H1 (cell line): ENCODE results near the gene C1orf50. TPM values are rescaled to one million over a fixed set of nuclear protein-coding genes. Genes with fewer than 3 reads are reported as not detected.

Source experiments
- CTCF ChIA-PET: fragments of 300-600 bp; sonication (Branson Sonifier 250); formaldehyde crosslinking; loops from one replicate; lab custom pipeline; 2021; ENCODE audit not compliant: partially characterized antibody; lab: Charles Lee
- POLR2A ChIA-PET: fragments of 300-600 bp; sonication (Branson Sonifier 250); formaldehyde crosslinking; loops from one replicate; lab custom pipeline; 2021; ENCODE audit warnings: inconsistent platforms; ENCODE audit not compliant: partially characterized antibody; lab: Charles Lee
- DNase-seq, 2 experiments: peaks; one replicate each; pipeline versions ENCODE4 v3.0.0 to v3.0.0-alpha.2; 2010 to 2022; ENCODE audit warnings: low spot score in 2 of 2, low read depth in 1 of 2, mixed read lengths in 1 of 2
- FAIRE-seq: peaks from 2 replicates; lab custom pipeline; 2011; peaks lifted over from hg19 to GRCh38; lab: Jason Lieb, UNC
- H2AFZ ChIP-seq: 2 replicates; pipeline ENCODE4 v1.8.1; 2012; ENCODE audit warnings: low read length, inconsistent platforms
- H2AK5ac ChIP-seq: 2 replicates; pipeline ENCODE4 v1.6.1; 2013; ENCODE audit warnings: low read depth, low read length
- H2BK120ac ChIP-seq: replicated peaks from 2 replicates; pipeline ENCODE3; 2013; ENCODE audit warnings: low read depth, low read length, inconsistent platforms
- H2BK12ac ChIP-seq: 2 replicates; pipeline ENCODE4 v1.6.1; 2013; ENCODE audit warnings: low read depth, low read length
- H2BK15ac ChIP-seq: 2 replicates; pipeline ENCODE4 v1.6.1; 2013; ENCODE audit warnings: low read length
- H2BK20ac ChIP-seq: 2 replicates; pipeline ENCODE4 v1.6.1; 2013; ENCODE audit warnings: low read length
- H2BK5ac ChIP-seq: 2 replicates; pipeline ENCODE4 v1.6.1; 2013; ENCODE audit warnings: low read depth, low read length
- H3K14ac ChIP-seq: 2 replicates; pipeline ENCODE4 v1.6.1; 2013; ENCODE audit warnings: inconsistent platforms; ENCODE audit not compliant: insufficient read length
- H3K18ac ChIP-seq: 2 replicates; pipeline ENCODE4 v1.6.1; 2013; ENCODE audit warnings: low read length; ENCODE audit errors: extremely low read depth
- H3K23ac ChIP-seq: 2 replicates; pipeline ENCODE4 v1.6.1; 2013; ENCODE audit warnings: inconsistent platforms; ENCODE audit not compliant: insufficient read length
- H3K23me2 ChIP-seq: 2 replicates; pipeline ENCODE4 v1.6.1; 2013; ENCODE audit warnings: low read depth, low read length
- H3K27ac ChIP-seq: 2 replicates; pipeline ENCODE4 v1.6.1; 2011; ENCODE audit warnings: low read depth, low read length, inconsistent platforms
- H3K27me3 ChIP-seq, 4 experiments: replicated peaks in 1 of 4; 1 replicate in 1 of 4; 2 replicates in 3 of 4; pipeline versions ENCODE4 v1.6.1 to v1.8.1; 2011 to 2013; ENCODE audit warnings: low read length in 3 of 4, mild to moderate bottlenecking in 3 of 4, inconsistent platforms in 2 of 4, mixed read lengths in 2 of 4, moderate library complexity in 1 of 4; ENCODE audit not compliant: control insufficient read depth in 3 of 4, insufficient read depth in 3 of 4; ENCODE audit errors: extremely low read depth in 1 of 4
- H3K36me3 ChIP-seq, 4 experiments: 2 replicates each; pipeline versions ENCODE4 v1.6.1 to v1.8.1; 2011 to 2013; ENCODE audit warnings: mild to moderate bottlenecking in 4 of 4, low read length in 3 of 4, moderate library complexity in 2 of 4, control low read depth in 1 of 4, inconsistent platforms in 1 of 4; ENCODE audit not compliant: insufficient read depth in 4 of 4, control insufficient read depth in 2 of 4
- H3K4ac ChIP-seq: replicated peaks from 2 replicates; pipeline ENCODE3; 2013; ENCODE audit warnings: low read length, low read depth, mixed read lengths, inconsistent platforms; ENCODE audit not compliant: insufficient read length
- H3K4me1 ChIP-seq, 4 experiments: replicated peaks in 1 of 4; 1 replicate in 1 of 4; 2 replicates in 3 of 4; pipeline versions ENCODE4 v1.6.1 to v1.8.1; 2011 to 2013; ENCODE audit warnings: low read length in 3 of 4, inconsistent platforms in 2 of 4, mixed read lengths in 1 of 4; ENCODE audit not compliant: insufficient read depth in 4 of 4, control insufficient read depth in 3 of 4
- H3K4me2 ChIP-seq, 2 experiments: 2 replicates each; pipeline versions ENCODE4 v1.6.1 to v1.8.1; 2011 to 2013; ENCODE audit warnings: low read depth in 2 of 2, low read length in 2 of 2, control low read depth in 1 of 2, inconsistent platforms in 1 of 2, mild to moderate bottlenecking in 1 of 2; ENCODE audit not compliant: insufficient read depth in 1 of 2
- H3K4me3 ChIP-seq, 4 experiments: fragments of 200-600, 300-600 bp in 1 of 4; sonication (generic), shearing (Covaris generic), sonication (Bioruptor Twin) in 1 of 4; 2 replicates each; pipeline versions ENCODE4 v1.5.1 to v1.8.1; 2011 to 2016; ENCODE audit warnings: low read length in 4 of 4, low read depth in 3 of 4, control low read depth in 2 of 4, inconsistent platforms in 2 of 4, mild to moderate bottlenecking in 2 of 4, mixed read lengths in 1 of 4, moderate library complexity in 1 of 4; ENCODE audit not compliant: insufficient read depth in 2 of 4; ENCODE audit errors: extremely low read depth in 1 of 4
- H3K56ac ChIP-seq: replicated peaks from 2 replicates; pipeline ENCODE3; 2013; ENCODE audit warnings: low read depth, mild to moderate bottlenecking, mixed read lengths, low read length, inconsistent platforms; ENCODE audit not compliant: insufficient read length
- H3K79me1 ChIP-seq: 2 replicates; pipeline ENCODE4 v1.6.1; 2013; ENCODE audit warnings: low read depth, low read length, control low read depth
- H3K79me2 ChIP-seq, 2 experiments: 2 replicates each; pipeline versions ENCODE4 v1.6.1 to v1.8.1; 2012 to 2013; ENCODE audit warnings: low read length in 2 of 2, mild to moderate bottlenecking in 2 of 2, inconsistent platforms in 1 of 2; ENCODE audit not compliant: insufficient read depth in 2 of 2, control insufficient read depth in 1 of 2
- H3K9ac ChIP-seq, 4 experiments: replicated peaks in 1 of 4; 1 replicate in 1 of 4; 2 replicates in 3 of 4; pipeline versions ENCODE4 v1.6.1 to v1.8.1; 2011 to 2013; ENCODE audit warnings: low read depth in 3 of 4, low read length in 3 of 4, control low read depth in 2 of 4, mild to moderate bottlenecking in 2 of 4, moderate library complexity in 2 of 4, inconsistent platforms in 1 of 4; ENCODE audit errors: extremely low read depth in 1 of 4
- H3K9me3 ChIP-seq, 2 experiments: 2 replicates each; pipeline versions ENCODE4 v1.6.1 to v1.8.1; 2012 to 2013; ENCODE audit warnings: mild to moderate bottlenecking in 2 of 2, moderate library complexity in 2 of 2, control low read depth in 1 of 2, inconsistent platforms in 1 of 2, low read depth in 1 of 2, low read length in 1 of 2, mixed read lengths in 1 of 2; ENCODE audit not compliant: insufficient read depth in 2 of 2
- H4K20me1 ChIP-seq, 2 experiments: replicated peaks in 1 of 2; 2 replicates each; pipeline versions ENCODE3 to v1.8.1; 2011 to 2013; ENCODE audit warnings: inconsistent platforms in 2 of 2, low read length in 2 of 2, mild to moderate bottlenecking in 1 of 2; ENCODE audit not compliant: insufficient read depth in 2 of 2, control insufficient read depth in 1 of 2
- H4K5ac ChIP-seq: 2 replicates; pipeline ENCODE4 v1.6.1; 2013; ENCODE audit warnings: low read length, low read depth, mixed read lengths, inconsistent platforms; ENCODE audit not compliant: insufficient read length
- H4K8ac ChIP-seq: 2 replicates; pipeline ENCODE4 v1.8.0; 2013; ENCODE audit warnings: mild to moderate bottlenecking, moderate library complexity, low read length, inconsistent platforms; ENCODE audit not compliant: insufficient read depth; ENCODE audit errors: extremely low read depth
- H4K91ac ChIP-seq: replicated peaks from 2 replicates; pipeline ENCODE3; 2013; ENCODE audit warnings: low read length, mixed read lengths, inconsistent platforms; ENCODE audit not compliant: insufficient read length
- CREB1 ChIP-seq: IDR thresholded peaks from 2 replicates; pipeline ENCODE4 v1.6.1; 2012; ENCODE audit warnings: inconsistent platforms
- POLR2AphosphoS5 ChIP-seq: IDR thresholded peaks from 2 replicates; pipeline ENCODE4 v1.6.1; 2011; ENCODE audit warnings: low read depth, low read length
- RBBP5 ChIP-seq: IDR thresholded peaks from 2 replicates; pipeline ENCODE4 v1.7.1; 2012; ENCODE audit warnings: low read depth, mild to moderate bottlenecking, inconsistent platforms, low read length, moderate library complexity, borderline replicate concordance
- ZNF274 ChIP-seq: IDR thresholded peaks from 2 replicates; pipeline ENCODE4 v1.7.0; 2012; ENCODE audit warnings: low read length, borderline replicate concordance; ENCODE audit errors: extremely low read depth
- WGBS, 2 experiments: shearing (Covaris generic) in 1 of 2; methylation state at CpG; one replicate each; pipeline versions ENCODE4 v1.1.6 to v1.1.7; 2013 to 2015; ENCODE audit warnings: low lambda C conversion rate in 2 of 2, mixed read lengths in 2 of 2, inconsistent platforms in 1 of 2, low coverage in 1 of 2, missing lambda C conversion rate in 1 of 2; ENCODE audit not compliant: insufficient replicate concordance in 2 of 2, insufficient coverage in 1 of 2, insufficient read length in 1 of 2; ENCODE audit errors: extremely low coverage in 1 of 2, missing lambda C conversion rate in 1 of 2; 5-methylcytosine and 5-hydroxymethylcytosine counted together
- polyA plus RNA-seq, 7 experiments: library from polyadenylated mRNA; depleted of rRNA in 3 of 7; stranded (reverse) in 5 of 7; unstranded in 2 of 7; fragments of >200 nt in 5 of 7; fragments of 200-250 nt in 2 of 7; gene quantifications; 1 replicate in 5 of 7; 2 replicates in 1 of 7; 4 replicates in 1 of 7; pipeline versions ENCODE4 v1.2.1 to v1.2.3, GENCODE V29; 2011 to 2013; ENCODE audit warnings: missing spikeins in 2 of 7, mixed read lengths in 2 of 7
- total RNA-seq: library from RNA; stranded (reverse); fragmentation: NEBNext Ultra II Directional; extraction: Animal tissue kit (Norgen Biotek cat#: 25700); gene quantifications from 2 replicates; pipeline ENCODE4 v1.2.1, GENCODE V29; 2021

C1orf50 gene
- total and polyA plus RNA-seq, 2 of the 8 experiments (the other 6 are each of a cell fraction or from before 2014, with no cell fraction given): 3.2 to 7.1 TPM

GRCh38 chr1:42786097-42786496, 19.0 kb downstream of the C1orf50 start:
- H3K9me3 ChIP-seq: no peaks in the 10 kb centered on the region
- H3K4me2 ChIP-seq: no peak overlapping the region
- FAIRE-seq (no peak), DNase-seq (no peak)
- no peak overlapping the region for H3K4ac ChIP-seq
- no peak overlapping the region for H3K18ac ChIP-seq
- no peak overlapping the region for H2BK120ac ChIP-seq
- no peak overlapping the region for H2BK5ac ChIP-seq
- H2BK15ac ChIP-seq: no peak overlapping the region
- H2BK12ac ChIP-seq: no peak overlapping the region
- H3K27me3 ChIP-seq: no peaks in the 10 kb centered on the region
- peaks cover 0 to 8% (median under 1%) of the 10 kb centered on the region in 4 experiments; a peak in 2 of 7 replicates for H3K4me1 ChIP-seq
- H3K14ac ChIP-seq: no peak overlapping the region
- no peak overlapping the region for H3K27ac ChIP-seq
- 89% methylated on average over 5 of the region's 5 CpGs; no CpG with 5 or more reads in 1 of the 2 experiments for WGBS, 2 experiments
- no peak overlapping the region for H4K91ac ChIP-seq
- H2BK20ac ChIP-seq: no peak overlapping the region
- no peak overlapping the region for H4K8ac ChIP-seq
- no peak overlapping the region for H3K4me3 ChIP-seq
- CTCF ChIA-PET: interaction anchor here (0.6 to 1.3 kb wide), 2 partner anchors 13 to 137 kb away, joined by 3 read pairs; no protein-coding TSS in a partner anchor
- no peak overlapping the region for H4K5ac ChIP-seq
- H3K79me1 ChIP-seq: no peaks in the 10 kb centered on the region
- H3K23me2 ChIP-seq: no peaks in the 10 kb centered on the region
- no peak overlapping the region for H3K9ac ChIP-seq
- H3K79me2 ChIP-seq: no peaks in the 10 kb centered on the region
- H3K23ac ChIP-seq: no peak overlapping the region
- POLR2A ChIA-PET: interaction anchor here (1.2 kb wide), 1 partner anchor 14 kb away, joined by 3 read pairs; no protein-coding TSS in a partner anchor
- H2AFZ ChIP-seq: no peak overlapping the region
- no peak overlapping the region for H3K56ac ChIP-seq
- no peak overlapping the region for H2AK5ac ChIP-seq
- no peak for TF ChIP-seq RBBP5
- no peak for TF ChIP-seq ZNF274
- TF ChIP-seq CREB1: no peak
- no peak for TF ChIP-seq POLR2AphosphoS5
- H4K20me1 ChIP-seq: peaks cover 0 to 2% of the 10 kb centered on the region in 2 experiments
- peaks cover 0 to 3% (median 1%) of the 10 kb centered on the region in 4 experiments; a peak in 1 of 8 replicates for H3K36me3 ChIP-seq
